HCT116 (cell line): ENCODE measurements around the gene NSRP1. TPM values are rescaled to one million over a fixed set of nuclear protein-coding genes. Genes with fewer than 3 reads are reported as not detected.

ENCODE experiments used
- ATAC-seq: fragments of 200-7000 bp; cut with Tn5 transposase; 2 replicates; pipeline ENCODE4 v1.9.1; 2020; ENCODE audit warnings: mild to moderate bottlenecking, moderate library complexity
- BruUV-seq: library from RNA; stranded (reverse); fragments of 400-500 nt; replicated peaks from 2 replicates; lab custom pipeline; 2021; lab: Mats Ljungman, UMichigan
- CTCF ChIA-PET: fragments of 300-600 bp; sonication (Branson Sonifier 250); formaldehyde crosslinking; loops from one replicate; lab custom pipeline; 2021; ENCODE audit warnings: antibody characterized with exemption; lab: Charles Lee
- POLR2A ChIA-PET: fragments of 300-600, 350-600 bp; sonication (Branson Sonifier 250); formaldehyde crosslinking; loops from one replicate; lab custom pipeline; 2021; ENCODE audit warnings: antibody characterized with exemption; lab: Charles Lee
- RAD21 ChIA-PET, 2 experiments: fragments of 300-600 bp; sonication (Branson Sonifier 250); formaldehyde crosslinking; loops; one replicate each; lab custom pipeline; 2023; ENCODE audit warnings: low total read pairs in 2 of 2; ENCODE audit not compliant: uncharacterized antibody in 2 of 2, unreplicated experiment in 2 of 2, low non-redundant PET in 1 of 2; lab: Charles Lee
- DNase-seq: peaks from one replicate; pipeline ENCODE4 v3.0.0-alpha.2; 2010; ENCODE audit warnings: low read depth, low spot score
- H2AFZ ChIP-seq: fragments of 200-600 bp; shearing (Covaris generic), sonication (generic); 2 replicates; pipeline ENCODE4 v1.6.1; 2017; ENCODE audit warnings: low read depth, mixed run types, mixed read lengths, antibody characterized with exemption, low read length; ENCODE audit not compliant: poor library complexity, severe bottlenecking
- H3K27ac ChIP-seq: 2 replicates; pipeline ENCODE4 v1.5.1; 2012; ENCODE audit warnings: low read depth, low read length
- H3K27me3 ChIP-seq: fragments of 200-600 bp; sonication (generic); 2 replicates; pipeline ENCODE4 v1.6.1; 2016; ENCODE audit warnings: mixed run types, low read length, mixed read lengths; ENCODE audit not compliant: insufficient read depth
- H3K36me3 ChIP-seq, 2 experiments: fragments of 200-500 bp in 1 of 2; fragments of 200-600 bp in 1 of 2; sonication (Bioruptor generic) in 1 of 2; sonication (generic) in 1 of 2; 2 replicates each; pipeline versions ENCODE4 v1.5.1 to v1.6.1; 2014 to 2016; ENCODE audit warnings: low read length in 2 of 2, inconsistent platforms in 1 of 2, mixed read lengths in 1 of 2, mixed run types in 1 of 2; ENCODE audit not compliant: insufficient read depth in 2 of 2, control insufficient read depth in 1 of 2
- H3K4me1 ChIP-seq, 2 experiments: fragments of 200-600 bp in 1 of 2; sonication (generic) in 1 of 2; 2 replicates each; pipeline versions ENCODE4 v1.5.1 to v1.6.1; 2012 to 2017; ENCODE audit warnings: low read length in 2 of 2, inconsistent platforms in 1 of 2, mild to moderate bottlenecking in 1 of 2, mixed read lengths in 1 of 2, mixed run types in 1 of 2, moderate library complexity in 1 of 2; ENCODE audit not compliant: insufficient read depth in 2 of 2, control insufficient read depth in 1 of 2
- H3K4me2 ChIP-seq: fragments of 200-600 bp; sonication (generic); 2 replicates; pipeline ENCODE4 v1.6.1; 2017; ENCODE audit warnings: mixed run types, low read length, mixed read lengths
- H3K4me3 ChIP-seq, 2 experiments: fragments of 200-600 bp in 1 of 2; sonication (generic) in 1 of 2; replicated peaks in 1 of 2; 2 replicates each; pipeline ENCODE4 v1.5.1; 2011 to 2016; ENCODE audit warnings: low read length in 2 of 2, control low read depth in 1 of 2, low read depth in 1 of 2, mild to moderate bottlenecking in 1 of 2, mixed read lengths in 1 of 2, mixed run types in 1 of 2
- H3K79me2 ChIP-seq: fragments of 200-600 bp; sonication (generic); 2 replicates; pipeline ENCODE4 v1.6.1; 2017; ENCODE audit warnings: mild to moderate bottlenecking, mixed run types, low read length, moderate library complexity, mixed read lengths; ENCODE audit not compliant: insufficient read depth
- H3K9ac ChIP-seq: fragments of 200-600 bp; sonication (generic); 2 replicates; pipeline ENCODE4 v1.6.1; 2016; ENCODE audit warnings: low read length, mixed read lengths
- H3K9me2 ChIP-seq: fragments of 200-600 bp; sonication (generic), shearing (Covaris generic); 2 replicates; pipeline ENCODE4 v1.6.1; 2017; ENCODE audit warnings: mixed run types, mild to moderate bottlenecking, moderate library complexity; ENCODE audit not compliant: insufficient read depth
- H3K9me3 ChIP-seq, 2 experiments: fragments of 200-500 bp in 1 of 2; fragments of 200-600 bp in 1 of 2; sonication (Bioruptor generic) in 1 of 2; sonication (generic) in 1 of 2; 2 replicates each; pipeline ENCODE4 v1.6.1; 2014 to 2017; ENCODE audit warnings: low read length in 2 of 2, mixed read lengths in 2 of 2, inconsistent platforms in 1 of 2, low read depth in 1 of 2, mild to moderate bottlenecking in 1 of 2, mixed run types in 1 of 2, moderate library complexity in 1 of 2; ENCODE audit not compliant: control insufficient read depth in 1 of 2, insufficient read depth in 1 of 2
- H4K20me1 ChIP-seq: fragments of 200-600 bp; sonication (generic), shearing (Covaris generic); 2 replicates; pipeline ENCODE4 v1.6.1; 2017; ENCODE audit warnings: mixed run types, mild to moderate bottlenecking, moderate library complexity; ENCODE audit not compliant: insufficient read depth
- EGR1 ChIP-seq: IDR thresholded peaks from 2 replicates; pipeline ENCODE4 v1.6.1; 2012; ENCODE audit warnings: low read depth
- ELF1 ChIP-seq: IDR thresholded peaks from 2 replicates; pipeline ENCODE4 v1.6.1; 2012; ENCODE audit warnings: low read depth, borderline replicate concordance
- FOSL1 ChIP-seq: IDR thresholded peaks from 2 replicates; pipeline ENCODE4 v1.6.1; 2012; ENCODE audit warnings: low read depth
- SP1 ChIP-seq: IDR thresholded peaks from 2 replicates; pipeline ENCODE4 v1.6.1; 2012; ENCODE audit warnings: low read depth
- YY1 ChIP-seq: IDR thresholded peaks from 2 replicates; pipeline ENCODE4 v1.6.1; 2011; ENCODE audit warnings: low read length, low read depth, moderate library complexity, mild to moderate bottlenecking; ENCODE audit not compliant: insufficient replicate concordance; ENCODE audit errors: extremely low read depth
- intact Hi-C: fragments of 100-400 bp; cut with micrococcal nuclease; formaldehyde crosslinking; loops from 2 replicates; pipeline ENCODE4 v1.10.0; 2022
- total RNA-seq: library from RNA; stranded (reverse); gene quantifications from one replicate; pipeline ENCODE4 v1.2.1, GENCODE V29; 2021; ENCODE audit not compliant: unreplicated experiment

NSRP1 gene
- total RNA-seq, 1 experiment from 2014 or later, result 24.9 TPM

- ChIA-PET CTCF (interaction anchor here (0.7 to 5.7 kb wide), 12 partner anchors 7 to 499 kb away, joined by 3 to 79 read pairs (median 16); partner anchors contain the start of genes ANKRD13B and SSH2), POLR2A (no interaction called here), RAD21 (interaction anchor here in 1 of 2 experiments (1.0 kb wide), 1 partner anchor 453 kb away, joined by 3 read pairs; no protein-coding TSS in a partner anchor)
- peak; percentile 10 for DNase-seq
- no peak for ATAC-seq
- H3K36me3 ChIP-seq, result no peaks in the 10 kb centered on the region
- H3K4me1 ChIP-seq, result peaks cover 0 to 32% of the 10 kb centered on the region in 2 experiments; a peak in 2 of 4 replicates
- intact Hi-C loops, result loop anchor here (2.0 kb wide), 2 partner anchors 161 to 285 kb away; partner anchors contain the start of gene SSH2
- BruUV-seq, result no TSS peak
- H3K4me2 ChIP-seq, result peak overlapping the region; percentile 29
- H3K27me3 ChIP-seq, result no peaks in the 10 kb centered on the region
- peak overlapping the region; percentile 5 for H2AFZ ChIP-seq
- no peaks in the 10 kb centered on the region for H3K79me2 ChIP-seq
- H3K9ac ChIP-seq, result no peak overlapping the region
- H3K9me3 ChIP-seq, result no peaks in the 10 kb centered on the region
- H3K4me3 ChIP-seq, result no peak overlapping the region
- H3K9me2 ChIP-seq, result no peaks in the 10 kb centered on the region
- no peak overlapping the region for H3K27ac ChIP-seq
- H4K20me1 ChIP-seq, result no peaks in the 10 kb centered on the region
- TF ChIP-seq EGR1, result no peak
- TF ChIP-seq FOSL1, result peak; percentile 16; the same call in 1 of the 2 replicates
- no peak for TF ChIP-seq SP1
Measured at GRCh38 chr17:30091771-30092170, 24.8 kb upstream of the NSRP1 start.

DNA sequence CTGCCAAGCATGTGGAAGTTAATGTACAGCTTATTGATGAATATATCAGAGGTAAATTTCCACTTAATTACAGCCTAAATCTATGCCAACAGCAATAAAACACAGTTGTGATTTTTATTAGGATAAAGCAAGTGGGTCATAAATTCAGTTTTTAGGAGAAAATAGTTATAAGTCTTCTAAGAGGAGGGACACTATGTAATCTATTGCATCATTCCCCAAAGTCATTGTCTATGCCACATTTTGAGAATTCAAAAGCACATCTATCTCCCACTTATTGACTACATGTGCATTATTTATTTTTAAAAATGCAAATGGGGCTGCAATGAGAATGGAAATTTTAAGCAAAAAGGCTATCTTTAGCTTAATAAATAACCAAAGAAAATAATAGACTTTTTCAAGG, 23.7 kb upstream of the NSRP1 start:
- BruUV-seq, result no TSS peak
- Histone ChIP-seq H4K20me1 (no peaks in the 10 kb centered on the region), H3K9me2 (no peaks in the 10 kb centered on the region), H3K27me3 (no peaks in the 10 kb centered on the region), H3K36me3 (no peaks in the 10 kb centered on the region), H3K79me2 (no peaks in the 10 kb centered on the region), H3K4me1 (peaks cover 0 to 32% of the 10 kb centered on the region in 2 experiments; a peak in 2 of 4 replicates), H3K9ac (no peak overlapping the region), H3K4me2 (no peak overlapping the region; the same call in 1 of the 2 replicates), H3K4me3 (no peak overlapping the region), H2AFZ (peak overlapping the region; percentile 85), H3K9me3 (no peaks in the 10 kb centered on the region), H3K27ac (no peak overlapping the region)
- intact Hi-C loops, result loop anchor here (1.0 to 2.0 kb wide), 5 partner anchors 67 to 476 kb away; partner anchors contain the start of gene SSH2
- ChIA-PET CTCF (interaction anchor here (0.6 to 5.7 kb wide), 54 partner anchors 8 to 976 kb away, joined by 3 to 79 read pairs (median 4); partner anchors contain the start of genes ANKRD13B, CORO6, SSH2 and TP53I13), POLR2A (interaction anchor here (0.8 to 1.4 kb wide), 2 partner anchors 63 to 476 kb away, joined by 3 read pairs; no protein-coding TSS in a partner anchor), RAD21 (interaction anchor here (0.6 to 1.8 kb wide), 8 partner anchors 66 to 454 kb away, joined by 3 to 7 read pairs (median 5); no protein-coding TSS in a partner anchor)
- ATAC-seq (no peak), DNase-seq (no peak)
- no peak for TF ChIP-seq YY1
- TF ChIP-seq ELF1, result no peak
